OCI-LY3 (cell line): ENCODE measurements around the gene ZNF267.

ENCODE experiments used
- H2AFZ ChIP-seq: fragments of 200-600, 300-600 bp; shearing (Covaris generic); 2 replicates; pipeline ENCODE4 v1.6.0; 2014; ENCODE audit warnings: antibody characterized with exemption, low read depth, low read length
- H3K27ac ChIP-seq: fragments of 200-600, 300-600 bp; sonication (generic); 2 replicates; pipeline ENCODE4 v1.5.1; 2014; ENCODE audit warnings: mild to moderate bottlenecking, low read length, moderate library complexity, mixed read lengths
- H3K27me3 ChIP-seq: fragments of 200-600, 300-600 bp; sonication (generic); 2 replicates; pipeline ENCODE4 v1.6.1; 2014; ENCODE audit warnings: low read depth, low read length, mixed read lengths
- H3K36me3 ChIP-seq: fragments of 200-600, 300-600 bp; sonication (generic); replicated peaks from 2 replicates; pipeline ENCODE3; 2014; ENCODE audit warnings: low read depth, low read length, mixed read lengths
- H3K4me1 ChIP-seq: fragments of 300-600, 200-600 bp; sonication (generic); 2 replicates; pipeline ENCODE4 v1.6.1; 2014; ENCODE audit warnings: low read length, mixed read lengths
- H3K4me2 ChIP-seq: fragments of 200-600, 300-600 bp; sonication (generic); 2 replicates; pipeline ENCODE4 v1.6.1; 2014; ENCODE audit warnings: low read length, mixed read lengths
- H3K4me3 ChIP-seq: fragments of 300-600, 200-600 bp; sonication (generic); 2 replicates; pipeline ENCODE4 v1.5.1; 2014; ENCODE audit warnings: antibody characterized with exemption, mild to moderate bottlenecking, low read length, moderate library complexity
- H3K79me2 ChIP-seq: fragments of 300-600, 200-600 bp; shearing (Covaris generic); 2 replicates; pipeline ENCODE4 v1.6.1; 2014; ENCODE audit warnings: mild to moderate bottlenecking, low read length, mixed read lengths
- H3K9ac ChIP-seq: fragments of 300-600, 200-600 bp; shearing (Covaris generic); 2 replicates; pipeline ENCODE4 v1.6.0; 2014; ENCODE audit warnings: mild to moderate bottlenecking, low read length, moderate library complexity
- H3K9me3 ChIP-seq: fragments of 200-600, 300-600 bp; shearing (Covaris generic); 2 replicates; pipeline ENCODE4 v1.6.1; 2014; ENCODE audit warnings: low read length, mixed read lengths; ENCODE audit not compliant: insufficient read depth
- H4K20me1 ChIP-seq: fragments of 200-600, 300-600 bp; sonication (generic); 2 replicates; pipeline ENCODE4 v1.6.1; 2016; ENCODE audit warnings: low read length, mixed read lengths; ENCODE audit not compliant: insufficient read depth
- CTCF ChIP-seq: fragments of 200-600, 300-600 bp; sonication (generic); IDR thresholded peaks from 2 replicates; pipeline ENCODE4 v1.5.1; 2014; ENCODE audit warnings: antibody characterized with exemption, low read length, low read depth
- EZH2phosphoT487 ChIP-seq: fragments of 200-600 bp; shearing (Covaris generic); IDR thresholded peaks from 2 replicates; pipeline ENCODE4 v1.6.1; 2018; ENCODE audit warnings: antibody characterized with exemption, mixed run types, low read depth

Gene ZNF267

GRCh38 chr16:31868691-31869167 lies 4.9 kb upstream of the ZNF267 start:
- no peak for TF ChIP-seq EZH2phosphoT487
- peak; percentile 79 for TF ChIP-seq CTCF
- Histone ChIP-seq H3K4me3 (peak overlapping the region; percentile 71), H4K20me1 (no peaks in the 10 kb centered on the region), H2AFZ (peak overlapping the region; percentile 87; the same call in 1 of the 2 replicates), H3K4me2 (peak overlapping the region; percentile 91), H3K36me3 (no peaks in the 10 kb centered on the region), H3K27ac (no peak overlapping the region), H3K4me1 (peaks cover 31% of the 10 kb centered on the region), H3K9ac (peak overlapping the region; percentile 43), H3K9me3 (no peaks in the 10 kb centered on the region), H3K79me2 (peaks cover 6% of the 10 kb centered on the region), H3K27me3 (peaks cover 10% of the 10 kb centered on the region)

- no peak overlapping the region for H2AFZ ChIP-seq
Measured at GRCh38 chr16:31869511-31870201, 4.0 kb upstream of the ZNF267 start.

GRCh38 chr16:31870809-31871208 lies 2.8 kb upstream of the ZNF267 start:
- TF ChIP-seq CTCF: no peak
- TF ChIP-seq EZH2phosphoT487: no peak
- H3K4me3 ChIP-seq: 0 out of 2 replicates have a peak overlapping the region, but pooled peaks have one; percentile 8
- peaks cover 36% of the 10 kb centered on the region for H3K4me1 ChIP-seq
- peak overlapping the region; percentile 40 for H3K4me2 ChIP-seq
- no peaks in the 10 kb centered on the region for H3K9me3 ChIP-seq
- H3K79me2 ChIP-seq: peaks cover 26% of the 10 kb centered on the region
- peaks cover 4% of the 10 kb centered on the region for H3K27me3 ChIP-seq
- H3K27ac ChIP-seq: no peak overlapping the region
- peaks cover 12% of the 10 kb centered on the region for H4K20me1 ChIP-seq
- H2AFZ ChIP-seq: no peak overlapping the region; the same call in 1 of the 2 replicates
- H3K9ac ChIP-seq: no peak overlapping the region
- H3K36me3 ChIP-seq: peaks cover 12% of the 10 kb centered on the region

More at GRCh38 chr16:31869511-31870201, 4.0 kb upstream of the ZNF267 start:
- Histone ChIP-seq H3K27ac (no peak overlapping the region), H3K27me3 (peaks cover 8% of the 10 kb centered on the region), H4K20me1 (peaks cover under 1% of the 10 kb centered on the region; the same call in 1 of the 2 replicates), H3K36me3 (peaks cover under 1% of the 10 kb centered on the region), H3K79me2 (peaks cover 15% of the 10 kb centered on the region), H3K4me3 (peak overlapping the region; percentile 25), H3K4me2 (peak overlapping the region; percentile 91), H3K9ac (no peak overlapping the region), H3K9me3 (no peaks in the 10 kb centered on the region), H3K4me1 (peaks cover 31% of the 10 kb centered on the region)
- no peak for TF ChIP-seq CTCF
- no peak for TF ChIP-seq EZH2phosphoT487

GRCh38 chr16:31871510-31871909 lies 2.1 kb upstream of the ZNF267 start:
- Histone ChIP-seq H3K4me1 (peaks cover 43% of the 10 kb centered on the region), H3K36me3 (peaks cover 18% of the 10 kb centered on the region), H3K4me2 (no peak overlapping the region), H3K27ac (no peak overlapping the region), H4K20me1 (peaks cover 19% of the 10 kb centered on the region), H3K79me2 (peaks cover 33% of the 10 kb centered on the region), H3K9me3 (no peaks in the 10 kb centered on the region), H3K27me3 (peaks cover 4% of the 10 kb centered on the region; the same call in 1 of the 2 replicates), H3K9ac (no peak overlapping the region), H3K4me3 (no peak overlapping the region), H2AFZ (no peak overlapping the region)
- TF ChIP-seq EZH2phosphoT487: no peak
- TF ChIP-seq CTCF: no peak
